D721Med (cell line): ENCODE data around the gene CLDN3.

Source experiments
- DNase-seq: peaks from one replicate; pipeline ENCODE4 v3.0.0; 2011; ENCODE audit warnings: low spot score; ENCODE audit not compliant: insufficient read length
- FAIRE-seq: peaks from 2 replicates; lab custom pipeline; 2011; peaks lifted over from hg19 to GRCh38; lab: Jason Lieb, UNC
- CTCF ChIP-seq: IDR thresholded peaks from 2 replicates; pipeline ENCODE4 v1.5.1; 2012; ENCODE audit warnings: mild to moderate bottlenecking, control low read depth; ENCODE audit not compliant: insufficient read depth; ENCODE audit errors: missing control alignments

CLDN3 gene

GRCh38 chr7:73770002-73770859 lies at the start of gene CLDN3:
Gene CLDN3 (minus strand): TSS chr7:73770270. CDS start chr7:73770049, 221 bp downstream.
- DNase-seq (peak; percentile 60), FAIRE-seq (no peak)
- TF ChIP-seq CTCF, result no peak

GRCh38 chr7:73817121-73817520 lies 47.1 kb upstream of the CLDN3 start:
- no peak for TF ChIP-seq CTCF
- DNase-seq (no peak), FAIRE-seq (no peak)

- no peak for TF ChIP-seq CTCF
- DNase-seq (no peak), FAIRE-seq (no peak)
Observed at GRCh38 chr7:73815436-73815835, 45.4 kb upstream of the CLDN3 start.

GRCh38 chr7:73812996-73813395 lies 42.9 kb upstream of the CLDN3 start:
- TF ChIP-seq CTCF, result no peak
- FAIRE-seq (no peak), DNase-seq (no peak)

- TF ChIP-seq CTCF, result peak; percentile 67
- DNase-seq, result no peak
- FAIRE-seq, result no peak
Observed at GRCh38 chr7:73811760-73812168, 41.7 kb upstream of the CLDN3 start.

GRCh38 chr7:73810998-73811360 lies 40.9 kb upstream of the CLDN3 start:
- DNase-seq (no peak), FAIRE-seq (no peak)
- TF ChIP-seq CTCF, result no peak

GRCh38 chr7:73809467-73809951 lies 39.4 kb upstream of the CLDN3 start:
- no peak for TF ChIP-seq CTCF
- FAIRE-seq, result no peak
- DNase-seq, result no peak
